HCT116 (cell line): Measurements from ENCODE around the gene HIC1. TPM values are rescaled to one million over a fixed set of nuclear protein-coding genes. Genes with fewer than 3 reads are reported as not detected.

Experiments used
- ATAC-seq: fragments of 200-7000 bp; cut with Tn5 transposase; 2 replicates; pipeline ENCODE4 v1.9.1; 2020; ENCODE audit warnings: mild to moderate bottlenecking, moderate library complexity
- BruUV-seq: library from RNA; stranded (reverse); fragments of 400-500 nt; replicated peaks from 2 replicates; lab custom pipeline; 2021; lab: Mats Ljungman, UMichigan
- CTCF ChIA-PET: fragments of 300-600 bp; sonication (Branson Sonifier 250); formaldehyde crosslinking; loops from one replicate; lab custom pipeline; 2021; ENCODE audit warnings: antibody characterized with exemption; lab: Charles Lee
- POLR2A ChIA-PET: fragments of 300-600, 350-600 bp; sonication (Branson Sonifier 250); formaldehyde crosslinking; loops from one replicate; lab custom pipeline; 2021; ENCODE audit warnings: antibody characterized with exemption; lab: Charles Lee
- RAD21 ChIA-PET, 2 experiments: fragments of 300-600 bp; sonication (Branson Sonifier 250); formaldehyde crosslinking; loops; one replicate each; lab custom pipeline; 2023; ENCODE audit warnings: low total read pairs in 2 of 2; ENCODE audit not compliant: uncharacterized antibody in 2 of 2, unreplicated experiment in 2 of 2, low non-redundant PET in 1 of 2; lab: Charles Lee
- DNase-seq: peaks from one replicate; pipeline ENCODE4 v3.0.0-alpha.2; 2010; ENCODE audit warnings: low read depth, low spot score
- H2AFZ ChIP-seq: fragments of 200-600 bp; shearing (Covaris generic), sonication (generic); 2 replicates; pipeline ENCODE4 v1.6.1; 2017; ENCODE audit warnings: low read depth, mixed run types, mixed read lengths, antibody characterized with exemption, low read length; ENCODE audit not compliant: poor library complexity, severe bottlenecking
- H3K27ac ChIP-seq: 2 replicates; pipeline ENCODE4 v1.5.1; 2012; ENCODE audit warnings: low read depth, low read length
- H3K27me3 ChIP-seq: fragments of 200-600 bp; sonication (generic); 2 replicates; pipeline ENCODE4 v1.6.1; 2016; ENCODE audit warnings: mixed run types, low read length, mixed read lengths; ENCODE audit not compliant: insufficient read depth
- H3K36me3 ChIP-seq, 2 experiments: fragments of 200-500 bp in 1 of 2; fragments of 200-600 bp in 1 of 2; sonication (Bioruptor generic) in 1 of 2; sonication (generic) in 1 of 2; 2 replicates each; pipeline versions ENCODE4 v1.5.1 to v1.6.1; 2014 to 2016; ENCODE audit warnings: low read length in 2 of 2, inconsistent platforms in 1 of 2, mixed read lengths in 1 of 2, mixed run types in 1 of 2; ENCODE audit not compliant: insufficient read depth in 2 of 2, control insufficient read depth in 1 of 2
- H3K4me1 ChIP-seq, 2 experiments: fragments of 200-600 bp in 1 of 2; sonication (generic) in 1 of 2; 2 replicates each; pipeline versions ENCODE4 v1.5.1 to v1.6.1; 2012 to 2017; ENCODE audit warnings: low read length in 2 of 2, inconsistent platforms in 1 of 2, mild to moderate bottlenecking in 1 of 2, mixed read lengths in 1 of 2, mixed run types in 1 of 2, moderate library complexity in 1 of 2; ENCODE audit not compliant: insufficient read depth in 2 of 2, control insufficient read depth in 1 of 2
- H3K4me2 ChIP-seq: fragments of 200-600 bp; sonication (generic); 2 replicates; pipeline ENCODE4 v1.6.1; 2017; ENCODE audit warnings: mixed run types, low read length, mixed read lengths
- H3K4me3 ChIP-seq, 2 experiments: fragments of 200-600 bp in 1 of 2; sonication (generic) in 1 of 2; replicated peaks in 1 of 2; 2 replicates each; pipeline ENCODE4 v1.5.1; 2011 to 2016; ENCODE audit warnings: low read length in 2 of 2, control low read depth in 1 of 2, low read depth in 1 of 2, mild to moderate bottlenecking in 1 of 2, mixed read lengths in 1 of 2, mixed run types in 1 of 2
- H3K79me2 ChIP-seq: fragments of 200-600 bp; sonication (generic); 2 replicates; pipeline ENCODE4 v1.6.1; 2017; ENCODE audit warnings: mild to moderate bottlenecking, mixed run types, low read length, moderate library complexity, mixed read lengths; ENCODE audit not compliant: insufficient read depth
- H3K9ac ChIP-seq: fragments of 200-600 bp; sonication (generic); 2 replicates; pipeline ENCODE4 v1.6.1; 2016; ENCODE audit warnings: low read length, mixed read lengths
- H3K9me2 ChIP-seq: fragments of 200-600 bp; sonication (generic), shearing (Covaris generic); 2 replicates; pipeline ENCODE4 v1.6.1; 2017; ENCODE audit warnings: mixed run types, mild to moderate bottlenecking, moderate library complexity; ENCODE audit not compliant: insufficient read depth
- H3K9me3 ChIP-seq, 2 experiments: fragments of 200-500 bp in 1 of 2; fragments of 200-600 bp in 1 of 2; sonication (Bioruptor generic) in 1 of 2; sonication (generic) in 1 of 2; 2 replicates each; pipeline ENCODE4 v1.6.1; 2014 to 2017; ENCODE audit warnings: low read length in 2 of 2, mixed read lengths in 2 of 2, inconsistent platforms in 1 of 2, low read depth in 1 of 2, mild to moderate bottlenecking in 1 of 2, mixed run types in 1 of 2, moderate library complexity in 1 of 2; ENCODE audit not compliant: control insufficient read depth in 1 of 2, insufficient read depth in 1 of 2
- H4K20me1 ChIP-seq: fragments of 200-600 bp; sonication (generic), shearing (Covaris generic); 2 replicates; pipeline ENCODE4 v1.6.1; 2017; ENCODE audit warnings: mixed run types, mild to moderate bottlenecking, moderate library complexity; ENCODE audit not compliant: insufficient read depth
- CBX3 ChIP-seq: IDR thresholded peaks from 2 replicates; pipeline ENCODE4 v1.6.1; 2012; ENCODE audit warnings: low read depth
- POLR2AphosphoS5 ChIP-seq: IDR thresholded peaks from 2 replicates; pipeline ENCODE4 v1.6.1; 2011; ENCODE audit warnings: mild to moderate bottlenecking, low read depth, low read length, moderate library complexity
- RAD21 ChIP-seq: IDR thresholded peaks from 2 replicates; pipeline ENCODE4 v1.6.1; 2012; ENCODE audit warnings: low read depth, mild to moderate bottlenecking
- REST ChIP-seq: IDR thresholded peaks from 2 replicates; pipeline ENCODE4 v1.6.1; 2012; ENCODE audit warnings: low read depth
- SIN3A ChIP-seq: IDR thresholded peaks from 2 replicates; pipeline ENCODE4 v1.6.1; 2012; ENCODE audit warnings: low read depth
- TCF7L2 ChIP-seq: IDR thresholded peaks from 2 replicates; pipeline ENCODE4 v1.7.0; 2011; ENCODE audit warnings: borderline replicate concordance, inconsistent platforms; ENCODE audit not compliant: insufficient read depth, insufficient read length; ENCODE audit errors: extremely low read depth
- ZNF274 ChIP-seq: fragments of 200-500 bp; sonication (Bioruptor generic); IDR thresholded peaks from 2 replicates; pipeline ENCODE4 v1.6.1; 2014; ENCODE audit warnings: mild to moderate bottlenecking, low read depth, low read length, inconsistent platforms
- intact Hi-C: fragments of 100-400 bp; cut with micrococcal nuclease; formaldehyde crosslinking; loops from 2 replicates; pipeline ENCODE4 v1.10.0; 2022
- total RNA-seq: library from RNA; stranded (reverse); gene quantifications from one replicate; pipeline ENCODE4 v1.2.1, GENCODE V29; 2021; ENCODE audit not compliant: unreplicated experiment
- TF ChIP-seq, protein P1 (sequence below), 3 experiments: fragments of 200-600 bp in 1 of 3; sonication (generic) in 1 of 3; IDR thresholded peaks in 2 of 3; conservative IDR thresholded peaks in 1 of 3; 2 replicates each; pipeline ENCODE4 v1.5.1; 2012 to 2017; ENCODE audit warnings: low read depth in 2 of 3, low read length in 2 of 3, antibody characterized with exemption in 1 of 3, borderline replicate concordance in 1 of 3, control low read depth in 1 of 3, mild to moderate bottlenecking in 1 of 3, mixed read lengths in 1 of 3, mixed run types in 1 of 3, moderate library complexity in 1 of 3; ENCODE audit not compliant: insufficient read depth in 1 of 3

The HIC1 gene
- total RNA-seq, 1 experiment from 2014 or later: 0.64 TPM

GRCh38 chr17:2043785-2044184, 11.1 kb upstream of the HIC1 start:
- ATAC-seq: no peak
- Histone ChIP-seq H3K9ac (peak overlapping the region; percentile 18; the same call in 1 of the 2 replicates), H2AFZ (no peak overlapping the region), H3K9me2 (no peaks in the 10 kb centered on the region), H3K27ac (no peak overlapping the region), H3K27me3 (no peaks in the 10 kb centered on the region), H3K79me2 (peaks cover 20% of the 10 kb centered on the region; the same call in 1 of the 2 replicates), H3K4me3 (no peak overlapping the region), H3K9me3 (no peaks in the 10 kb centered on the region), H3K36me3 (0 out of 4 replicates have a peak, but pooled peaks cover 0 to 3% of the 10 kb centered on the region in 2 experiments), H4K20me1 (no peaks in the 10 kb centered on the region)
- POLR2A ChIA-PET: no interaction called here
- CTCF ChIA-PET: interaction anchor here (0.6 to 1.8 kb wide), 3 partner anchors 11 to 309 kb away, joined by 3 to 7 read pairs (median 3); no protein-coding TSS in a partner anchor
- no TSS peak for BruUV-seq
- RAD21 ChIA-PET: no interaction called here
- TF ChIP-seq TCF7L2 (no peak), ZNF274 (no peak)
- TF ChIP-seq, all 23 proteins: peak for 0
- peaks cover 21 to 39% of the 10 kb centered on the region in 2 experiments for H3K4me1 ChIP-seq
- peak overlapping the region; percentile 93 for H3K4me2 ChIP-seq
- DNase-seq: no peak
- intact Hi-C loops: no loop called here

DNA sequence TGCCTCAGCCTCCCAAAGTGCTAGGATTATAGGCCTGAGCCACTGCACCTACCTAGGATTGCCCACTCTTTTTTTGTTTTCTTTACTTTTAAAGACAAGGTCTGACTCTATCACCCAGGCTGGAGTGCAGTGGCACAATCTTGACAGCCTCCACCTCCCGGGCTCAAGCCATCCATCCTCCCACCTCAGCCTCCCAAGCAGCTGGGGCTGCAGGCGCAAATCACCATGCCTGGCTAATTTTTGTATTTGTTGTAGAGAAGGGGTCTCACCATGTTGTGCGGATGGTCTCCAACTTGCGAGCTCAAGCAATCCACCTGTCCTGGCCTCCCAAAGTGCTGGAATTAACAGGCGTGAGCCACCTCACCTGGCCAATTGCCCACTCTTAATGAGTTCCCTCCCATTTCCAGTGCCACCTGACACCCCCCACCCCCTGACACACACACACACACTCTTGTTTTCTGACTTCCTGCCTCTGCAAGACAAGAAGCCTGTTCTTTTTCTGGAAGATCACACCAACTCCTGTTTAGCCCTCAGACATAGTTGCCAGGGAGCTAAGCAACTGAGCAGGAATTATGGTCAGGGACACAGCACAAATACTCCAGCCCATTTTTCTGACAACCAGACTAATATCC, 10.5 kb upstream of the HIC1 start:
- no peak overlapping the region for H3K27ac ChIP-seq
- no peak overlapping the region for H2AFZ ChIP-seq
- H3K9me2 ChIP-seq: no peaks in the 10 kb centered on the region
- no peak for DNase-seq
- no TSS peak for BruUV-seq
- H3K36me3 ChIP-seq: 0 out of 4 replicates have a peak, but pooled peaks cover 0 to 3% of the 10 kb centered on the region in 2 experiments
- H3K9me3 ChIP-seq: no peaks in the 10 kb centered on the region
- CTCF ChIA-PET: interaction anchor here (0.8 to 1.8 kb wide), 2 partner anchors 10 to 200 kb away, joined by 3 to 7 read pairs; no protein-coding TSS in a partner anchor
- H3K9ac ChIP-seq: no peak overlapping the region
- peaks cover 20% of the 10 kb centered on the region; the same call in 1 of the 2 replicates for H3K79me2 ChIP-seq
- no peak for ATAC-seq
- POLR2A ChIA-PET: no interaction called here
- TF ChIP-seq SIN3A (no peak), REST (no peak), RAD21 (no peak), POLR2AphosphoS5 (peak; percentile 5; the same call in 1 of the 2 replicates), CBX3 (no peak)
- TF ChIP-seq, protein P1, sequence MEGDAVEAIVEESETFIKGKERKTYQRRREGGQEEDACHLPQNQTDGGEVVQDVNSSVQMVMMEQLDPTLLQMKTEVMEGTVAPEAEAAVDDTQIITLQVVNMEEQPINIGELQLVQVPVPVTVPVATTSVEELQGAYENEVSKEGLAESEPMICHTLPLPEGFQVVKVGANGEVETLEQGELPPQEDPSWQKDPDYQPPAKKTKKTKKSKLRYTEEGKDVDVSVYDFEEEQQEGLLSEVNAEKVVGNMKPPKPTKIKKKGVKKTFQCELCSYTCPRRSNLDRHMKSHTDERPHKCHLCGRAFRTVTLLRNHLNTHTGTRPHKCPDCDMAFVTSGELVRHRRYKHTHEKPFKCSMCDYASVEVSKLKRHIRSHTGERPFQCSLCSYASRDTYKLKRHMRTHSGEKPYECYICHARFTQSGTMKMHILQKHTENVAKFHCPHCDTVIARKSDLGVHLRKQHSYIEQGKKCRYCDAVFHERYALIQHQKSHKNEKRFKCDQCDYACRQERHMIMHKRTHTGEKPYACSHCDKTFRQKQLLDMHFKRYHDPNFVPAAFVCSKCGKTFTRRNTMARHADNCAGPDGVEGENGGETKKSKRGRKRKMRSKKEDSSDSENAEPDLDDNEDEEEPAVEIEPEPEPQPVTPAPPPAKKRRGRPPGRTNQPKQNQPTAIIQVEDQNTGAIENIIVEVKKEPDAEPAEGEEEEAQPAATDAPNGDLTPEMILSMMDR (IDR thresholded peaks at IDR 0.05 in 2 of 3, conservative IDR thresholded peaks at IDR 0.05 in 1 of 3; ENCODE audit: borderline replicate concordance in 1 of 3, insufficient read depth in 1 of 3, low read depth in 2 of 3, low read length in 2 of 3): no peak
- no peaks in the 10 kb centered on the region for H4K20me1 ChIP-seq
- intact Hi-C loops: no loop called here
- no peaks in the 10 kb centered on the region for H3K27me3 ChIP-seq
- H3K4me3 ChIP-seq: no peak overlapping the region
- peaks cover 25 to 45% of the 10 kb centered on the region in 2 experiments for H3K4me1 ChIP-seq
- H3K4me2 ChIP-seq: 0 out of 2 replicates have a peak overlapping the region, but pooled peaks have one; percentile 13
- RAD21 ChIA-PET: no interaction called here
